SJCRH30 (cell line): Measurements from ENCODE around the gene PRR29. TPM values are rescaled to one million over a fixed set of nuclear protein-coding genes. Genes with fewer than 3 reads are reported as not detected.
A peak's percentile ranks its signal among the peaks of the same experiment; 100 is the strongest.

ENCODE experiments used
- DNase-seq, 2 experiments: peaks; one replicate each; pipeline ENCODE4 v3.0.0-alpha.2; 2015 to 2020
- H3K27ac ChIP-seq: fragments of 250-450 bp; sonication (Bioruptor Pico); 2 replicates; pipeline ENCODE4 v1.5.1; 2020; ENCODE audit warnings: mild to moderate bottlenecking, moderate library complexity
- H3K27me3 ChIP-seq: fragments of 250-450 bp; sonication (Bioruptor Pico); 2 replicates; pipeline ENCODE4 v1.5.1; 2020; ENCODE audit warnings: mild to moderate bottlenecking, moderate library complexity
- H3K36me3 ChIP-seq: fragments of 250-450 bp; sonication (Bioruptor Pico); 2 replicates; pipeline ENCODE4 v1.5.1; 2020; ENCODE audit warnings: mild to moderate bottlenecking, moderate library complexity
- H3K4me1 ChIP-seq: fragments of 250-450 bp; sonication (Bioruptor Pico); 2 replicates; pipeline ENCODE4 v1.5.1; 2020; ENCODE audit warnings: mild to moderate bottlenecking, moderate library complexity
- H3K4me3 ChIP-seq: fragments of 250-450 bp; sonication (Bioruptor Pico); 2 replicates; pipeline ENCODE4 v1.5.1; 2020; ENCODE audit warnings: mild to moderate bottlenecking, moderate library complexity
- H3K9me3 ChIP-seq: fragments of 250-450 bp; sonication (Bioruptor Pico); replicated peaks from 2 replicates; pipeline ENCODE4 v1.5.1; 2020; ENCODE audit warnings: mild to moderate bottlenecking, moderate library complexity
- total RNA-seq: library from RNA; depleted of rRNA; stranded (reverse); fragments of >200 nt; shearing (Covaris generic); gene quantifications from 2 replicates; pipeline ENCODE4 v1.2.3, GENCODE V29; 2014

PRR29 gene
- total RNA-seq, 1 experiment from 2014 or later: 0.12 TPM

- Histone ChIP-seq H3K4me3 (no peak overlapping the region), H3K36me3 (no peaks in the 10 kb centered on the region), H3K4me1 (peaks cover 2% of the 10 kb centered on the region; the same call in 1 of the 2 replicates), H3K27me3 (no peaks in the 10 kb centered on the region), H3K27ac (no peak overlapping the region), H3K9me3 (no peaks in the 10 kb centered on the region)
- peak; percentile 80 to 86 for DNase-seq
Observed at GRCh38 chr17:64025732-64026294, 27.7 kb downstream of the PRR29 start.

- Histone ChIP-seq H3K27me3 (no peaks in the 10 kb centered on the region), H3K27ac (no peak overlapping the region), H3K4me3 (no peak overlapping the region), H3K36me3 (no peaks in the 10 kb centered on the region), H3K4me1 (peaks cover 2% of the 10 kb centered on the region; the same call in 1 of the 2 replicates), H3K9me3 (no peaks in the 10 kb centered on the region)
- peak; percentile 46 to 77 for DNase-seq
Observed at GRCh38 chr17:64028874-64029464, 30.8 kb downstream of the PRR29 start.

GRCh38 chr17:64032081-64032480 lies 33.9 kb downstream of the PRR29 start:
- no peak overlapping the region for H3K4me3 ChIP-seq
- no peaks in the 10 kb centered on the region for H3K27me3 ChIP-seq
- H3K27ac ChIP-seq: no peak overlapping the region
- 0 out of 2 replicates have a peak, but pooled peaks cover 2% of the 10 kb centered on the region for H3K4me1 ChIP-seq
- H3K9me3 ChIP-seq: no peaks in the 10 kb centered on the region
- no peaks in the 10 kb centered on the region for H3K36me3 ChIP-seq
- DNase-seq: no peak

- no peaks in the 10 kb centered on the region for H3K27me3 ChIP-seq
- H3K36me3 ChIP-seq: no peaks in the 10 kb centered on the region
Observed at GRCh38 chr17:64036198-64036922, 38.2 kb downstream of the PRR29 start.

GRCh38 chr17:64037180-64037579 lies 39.0 kb downstream of the PRR29 start:
- no peak for DNase-seq
- 0 out of 2 replicates have a peak, but pooled peaks cover 2% of the 10 kb centered on the region for H3K4me1 ChIP-seq
- no peaks in the 10 kb centered on the region for H3K27me3 ChIP-seq
- no peaks in the 10 kb centered on the region for H3K36me3 ChIP-seq
- H3K4me3 ChIP-seq: no peak overlapping the region
- no peak overlapping the region for H3K27ac ChIP-seq
- H3K9me3 ChIP-seq: no peaks in the 10 kb centered on the region

More at GRCh38 chr17:64036198-64036922, 38.2 kb downstream of the PRR29 start:
- Histone ChIP-seq H3K27ac (no peak overlapping the region), H3K9me3 (no peaks in the 10 kb centered on the region), H3K4me1 (0 out of 2 replicates have a peak, but pooled peaks cover 2% of the 10 kb centered on the region), H3K4me3 (no peak overlapping the region)
- no peak for DNase-seq

- no peak overlapping the region for H3K4me3 ChIP-seq
- no peak overlapping the region for H3K27ac ChIP-seq
- H3K27me3 ChIP-seq: no peaks in the 10 kb centered on the region
- no peak for DNase-seq
- H3K9me3 ChIP-seq: no peaks in the 10 kb centered on the region
- H3K4me1 ChIP-seq: 0 out of 2 replicates have a peak, but pooled peaks cover 2% of the 10 kb centered on the region
- no peaks in the 10 kb centered on the region for H3K36me3 ChIP-seq
Observed at GRCh38 chr17:64037802-64038201, 39.7 kb downstream of the PRR29 start.

GRCh38 chr17:64038331-64039105 lies 40.4 kb downstream of the PRR29 start:
- no peak overlapping the region for H3K4me3 ChIP-seq
- no peak for DNase-seq
- H3K27ac ChIP-seq: no peak overlapping the region
- no peaks in the 10 kb centered on the region for H3K9me3 ChIP-seq
- H3K36me3 ChIP-seq: no peaks in the 10 kb centered on the region
- H3K4me1 ChIP-seq: 0 out of 2 replicates have a peak, but pooled peaks cover 2% of the 10 kb centered on the region
- no peaks in the 10 kb centered on the region for H3K27me3 ChIP-seq

- 0 out of 2 replicates have a peak, but pooled peaks cover 2% of the 10 kb centered on the region for H3K4me1 ChIP-seq
- no peaks in the 10 kb centered on the region for H3K9me3 ChIP-seq
- no peak for DNase-seq
- no peak overlapping the region for H3K27ac ChIP-seq
- no peaks in the 10 kb centered on the region for H3K36me3 ChIP-seq
- no peaks in the 10 kb centered on the region for H3K27me3 ChIP-seq
- no peak overlapping the region for H3K4me3 ChIP-seq
Observed at GRCh38 chr17:64039106-64039400, 40.9 kb downstream of the PRR29 start.

GRCh38 chr17:64040206-64040605 lies 42.1 kb downstream of the PRR29 start:
- DNase-seq: no peak
- Histone ChIP-seq H3K27me3 (no peaks in the 10 kb centered on the region), H3K9me3 (no peaks in the 10 kb centered on the region), H3K27ac (no peak overlapping the region), H3K4me3 (no peak overlapping the region), H3K4me1 (0 out of 2 replicates have a peak, but pooled peaks cover 2% of the 10 kb centered on the region), H3K36me3 (no peaks in the 10 kb centered on the region)

- Histone ChIP-seq H3K4me3 (no peak overlapping the region), H3K9me3 (no peaks in the 10 kb centered on the region), H3K36me3 (no peaks in the 10 kb centered on the region), H3K27me3 (no peaks in the 10 kb centered on the region), H3K4me1 (0 out of 2 replicates have a peak, but pooled peaks cover 2% of the 10 kb centered on the region), H3K27ac (no peak overlapping the region)
- DNase-seq: no peak
Observed at GRCh38 chr17:64041912-64042311, 43.8 kb downstream of the PRR29 start.

- Histone ChIP-seq H3K4me1 (0 out of 2 replicates have a peak, but pooled peaks cover 2% of the 10 kb centered on the region), H3K27ac (no peak overlapping the region), H3K27me3 (no peaks in the 10 kb centered on the region), H3K36me3 (no peaks in the 10 kb centered on the region), H3K9me3 (no peaks in the 10 kb centered on the region), H3K4me3 (no peak overlapping the region)
- no peak for DNase-seq
Observed at GRCh38 chr17:64042700-64043485, 44.7 kb downstream of the PRR29 start.

- Histone ChIP-seq H3K27ac (no peak overlapping the region), H3K27me3 (no peaks in the 10 kb centered on the region), H3K4me3 (no peak overlapping the region), H3K36me3 (no peaks in the 10 kb centered on the region), H3K9me3 (no peaks in the 10 kb centered on the region), H3K4me1 (no peaks in the 10 kb centered on the region)
- DNase-seq: no peak
Observed at GRCh38 chr17:64045176-64045575, 47.0 kb downstream of the PRR29 start.

- DNase-seq: no peak
Observed at GRCh38 chr17:64048805-64049204, 50.7 kb downstream of the PRR29 start.

GRCh38 chr17:64051153-64051552 lies 53.0 kb downstream of the PRR29 start:
- no peaks in the 10 kb centered on the region for H3K27me3 ChIP-seq
- H3K9me3 ChIP-seq: no peaks in the 10 kb centered on the region
- no peaks in the 10 kb centered on the region for H3K4me1 ChIP-seq
- no peak overlapping the region for H3K4me3 ChIP-seq
- H3K27ac ChIP-seq: no peak overlapping the region
- H3K36me3 ChIP-seq: no peaks in the 10 kb centered on the region; the same call in 1 of the 2 replicates
- no peak for DNase-seq

More at GRCh38 chr17:64048805-64049204, 50.7 kb downstream of the PRR29 start:
- Histone ChIP-seq H3K4me3 (no peak overlapping the region), H3K27ac (no peak overlapping the region), H3K36me3 (no peaks in the 10 kb centered on the region; the same call in 1 of the 2 replicates), H3K9me3 (no peaks in the 10 kb centered on the region), H3K4me1 (no peaks in the 10 kb centered on the region), H3K27me3 (no peaks in the 10 kb centered on the region)
